Ramos (cell line): ENCODE measurements around the gene REPIN1.

ENCODE experiments used
- in situ Hi-C: fragments of 300-500 bp; cut with MboI; formaldehyde crosslinking; loops from one replicate; pipeline ENCODE4 v1.14.3; 2022; ENCODE audit warnings: low sequenced_read_pairs; ENCODE audit not compliant: unreplicated experiment

REPIN1 gene

DNA sequence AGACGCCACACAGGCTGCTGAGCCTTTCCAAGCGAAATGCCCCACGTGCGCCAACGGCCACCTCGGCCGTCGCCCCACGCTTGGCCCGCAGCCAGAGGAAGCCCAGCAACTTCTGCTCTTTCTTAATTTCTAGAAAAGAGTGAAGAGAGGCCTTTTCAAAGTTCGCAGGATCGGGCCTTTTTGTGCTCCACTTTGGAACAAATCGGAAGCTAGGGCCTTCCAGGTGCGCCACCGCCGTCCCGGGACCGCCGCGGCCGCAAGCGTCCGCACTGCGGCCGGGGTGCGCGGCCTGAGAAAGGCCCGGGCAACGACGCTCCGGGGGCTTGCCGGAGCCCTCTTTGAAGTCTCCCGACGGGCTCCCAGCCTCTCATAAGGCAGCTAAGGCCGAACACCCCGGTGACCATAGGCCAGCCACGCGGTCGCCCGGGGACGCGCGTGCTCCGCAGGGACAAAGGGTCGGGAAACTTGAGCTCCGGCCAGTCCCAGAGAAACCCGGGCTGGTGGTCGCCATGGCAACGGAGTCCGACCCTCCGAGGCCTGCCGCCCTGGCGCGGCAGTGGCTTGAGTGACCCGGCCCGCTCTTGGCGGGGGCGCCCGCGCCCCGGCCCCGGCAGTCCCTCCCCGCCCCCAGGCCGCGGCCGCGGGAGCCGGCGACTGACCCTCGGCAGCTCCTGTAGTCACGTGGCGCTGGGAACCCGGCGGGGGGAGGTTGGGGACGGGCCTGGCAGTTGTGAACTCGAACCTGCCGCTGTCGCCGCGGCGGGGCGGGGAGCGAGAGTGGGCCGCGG lies at the start of gene REPIN1:
REPIN1 (plus strand) TSS at position 727 of the 788 bp plus-strand sequence. CDS start 890 bp downstream, outside the sequence.
- in situ Hi-C loops: no loop called here

DNA sequence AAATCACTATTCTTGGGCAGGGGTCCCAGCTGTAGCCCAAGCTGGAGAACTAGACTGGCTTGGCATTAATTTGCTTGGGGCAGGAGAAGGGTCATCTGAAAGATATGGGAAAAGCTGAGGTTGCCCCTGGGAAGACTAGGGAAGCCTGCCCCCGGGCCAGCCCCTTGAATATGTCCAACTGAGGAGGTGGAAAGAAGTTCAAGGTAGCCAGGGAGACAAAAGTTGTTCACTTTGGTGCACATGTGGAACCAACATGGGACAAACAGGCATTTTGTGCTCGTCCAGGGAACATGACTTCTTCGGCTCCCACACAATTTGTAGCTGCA lies 46.9 kb upstream of the REPIN1 start:
- in situ Hi-C loops: no loop called here

DNA sequence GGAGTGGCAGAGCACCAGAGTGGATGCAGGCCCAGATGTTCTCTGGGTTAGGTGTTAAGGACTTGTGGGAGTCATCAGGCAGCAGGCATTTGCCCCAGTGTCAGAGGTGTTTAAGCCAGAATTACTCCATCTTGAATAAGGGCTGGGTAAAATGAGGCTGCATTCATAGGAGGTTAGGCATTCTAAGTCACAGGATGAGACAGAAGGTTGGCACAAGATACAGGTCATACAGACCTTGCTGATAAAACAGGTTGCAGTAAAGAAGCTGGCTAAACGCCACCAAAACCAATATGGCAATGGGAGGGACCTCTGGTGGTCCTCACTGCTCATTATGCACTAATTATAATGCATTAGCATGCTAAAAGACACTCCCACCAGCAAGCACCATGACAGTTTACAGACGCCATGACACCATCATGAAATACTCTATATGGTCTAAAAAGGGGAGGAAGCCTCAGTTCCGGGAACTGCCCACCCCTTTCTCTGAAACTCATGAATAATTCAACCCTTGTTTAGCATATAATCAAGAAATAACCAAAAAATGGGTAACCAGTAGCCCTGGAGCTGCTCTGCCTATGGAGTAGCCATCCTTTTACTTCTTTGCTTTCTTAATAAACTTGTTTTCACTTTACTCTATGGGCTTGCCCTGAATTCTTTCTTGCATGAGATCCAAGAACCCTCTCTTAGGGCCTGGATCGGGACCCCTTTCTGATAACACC lies 46.3 kb upstream of the REPIN1 start:
- in situ Hi-C loops: no loop called here

DNA sequence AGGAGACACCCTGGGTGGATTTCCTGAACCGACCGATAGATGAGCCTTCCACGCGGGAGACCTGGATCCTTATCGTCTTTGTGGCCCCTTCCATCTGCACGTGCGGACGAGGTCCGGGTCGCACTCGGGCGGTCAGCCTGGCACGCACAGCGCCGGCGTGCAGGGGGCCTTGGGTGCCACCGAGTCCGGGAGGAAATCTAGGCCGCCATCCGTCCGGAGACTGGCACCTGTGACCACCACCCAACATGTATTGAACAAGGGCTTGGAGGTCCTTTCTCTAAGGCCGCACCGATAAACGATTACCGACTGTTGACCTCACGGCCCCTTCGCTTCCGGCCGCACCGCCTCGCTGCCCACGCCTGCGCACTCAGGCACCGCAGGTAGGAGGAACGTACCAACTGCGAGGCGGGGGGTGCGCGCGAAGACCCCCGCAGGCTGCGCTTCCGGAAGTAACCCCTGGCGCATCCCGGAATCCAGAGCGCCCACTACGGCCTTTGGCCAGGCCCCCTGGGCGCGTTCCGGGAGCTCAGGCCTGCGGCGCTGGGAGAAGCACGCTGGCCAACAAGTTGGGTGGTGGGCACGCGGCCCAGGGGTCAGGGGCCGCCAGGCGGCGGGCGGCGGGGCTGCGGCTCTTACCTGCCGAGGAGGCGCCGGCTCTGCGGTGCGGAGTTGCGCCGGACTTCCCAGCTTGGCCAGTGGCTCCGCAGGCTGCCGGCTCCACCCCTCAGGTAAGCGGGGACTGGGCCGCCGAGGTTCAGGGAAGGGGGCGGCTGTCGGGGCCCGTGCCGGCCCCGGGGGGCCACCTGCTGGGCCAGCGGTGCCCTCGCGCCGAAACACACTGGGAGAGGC lies 45.6 kb upstream of the REPIN1 start, which contains the start of the genes ACTR3C and LRRC61:
ACTR3C (minus strand) TSS at position 713 of the 849 bp plus-strand sequence. CDS start 28,249 bp downstream, outside the sequence.
LRRC61 (plus strand) TSS at position 523 of the 849 bp plus-strand sequence. CDS start 13,507 bp downstream, outside the sequence.
- in situ Hi-C loops: no loop called here

DNA sequence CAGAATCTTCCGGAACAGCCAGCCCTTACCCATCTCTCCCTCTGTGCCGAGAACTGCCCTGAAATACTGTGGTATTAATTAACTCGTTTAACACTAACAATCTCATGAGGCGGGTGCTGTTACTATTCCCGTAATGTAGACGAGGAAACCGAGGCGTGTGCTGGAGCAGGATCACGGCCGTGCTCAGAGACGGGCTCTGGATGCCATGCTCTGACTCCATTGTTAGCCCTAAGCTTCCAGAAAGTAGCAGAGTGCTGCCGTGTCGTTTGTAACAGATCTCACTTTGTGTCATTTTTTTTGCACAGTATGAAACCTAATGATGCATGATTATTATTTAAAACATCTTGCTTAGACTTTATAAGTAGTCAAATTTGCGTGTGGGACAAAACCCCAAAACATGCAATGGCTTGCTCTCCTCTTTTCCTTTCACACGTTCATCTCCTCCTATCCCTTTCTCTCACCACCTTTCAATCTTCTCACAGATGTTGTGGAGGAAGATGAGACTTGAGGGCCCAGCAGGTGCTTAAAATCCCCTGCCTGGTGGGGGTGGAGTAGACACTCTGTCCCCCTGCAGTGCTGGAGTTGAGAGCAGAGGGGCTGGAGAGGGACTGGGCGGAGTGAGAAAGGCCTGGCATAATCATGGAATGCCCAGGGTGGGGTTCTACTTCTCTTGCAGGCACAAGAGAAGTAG lies 44.8 kb upstream of the REPIN1 start:
- in situ Hi-C loops: no loop called here

DNA sequence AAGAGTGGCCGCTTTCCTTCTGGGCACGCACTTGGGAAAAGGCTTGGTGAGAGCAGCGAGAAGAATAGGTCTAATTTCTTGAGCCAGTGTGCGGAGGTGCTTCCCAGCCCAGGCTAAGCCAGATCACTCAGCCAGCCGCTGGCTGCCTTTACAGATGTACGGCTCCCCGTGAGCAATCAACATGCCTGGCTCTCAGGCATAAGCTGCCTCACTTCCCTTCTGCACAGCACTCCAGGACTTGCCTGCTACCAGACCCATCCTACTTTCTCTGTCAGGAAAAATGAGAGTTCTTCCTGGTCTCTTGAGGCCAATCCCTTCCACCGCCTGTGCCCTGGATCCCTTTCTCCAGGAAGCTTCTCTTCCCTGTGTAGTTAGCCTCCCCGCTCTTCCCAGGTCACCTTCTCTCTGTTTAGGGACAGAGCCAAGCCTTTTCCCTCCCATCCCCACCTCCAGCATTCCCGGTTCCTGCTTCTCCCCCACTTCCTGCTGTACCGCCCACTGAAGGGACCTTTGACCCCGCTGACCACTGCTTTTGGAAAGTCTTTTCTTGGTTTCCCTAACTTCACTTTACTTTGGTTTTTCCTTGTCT lies 44.2 kb upstream of the REPIN1 start:
- in situ Hi-C loops: no loop called here

DNA sequence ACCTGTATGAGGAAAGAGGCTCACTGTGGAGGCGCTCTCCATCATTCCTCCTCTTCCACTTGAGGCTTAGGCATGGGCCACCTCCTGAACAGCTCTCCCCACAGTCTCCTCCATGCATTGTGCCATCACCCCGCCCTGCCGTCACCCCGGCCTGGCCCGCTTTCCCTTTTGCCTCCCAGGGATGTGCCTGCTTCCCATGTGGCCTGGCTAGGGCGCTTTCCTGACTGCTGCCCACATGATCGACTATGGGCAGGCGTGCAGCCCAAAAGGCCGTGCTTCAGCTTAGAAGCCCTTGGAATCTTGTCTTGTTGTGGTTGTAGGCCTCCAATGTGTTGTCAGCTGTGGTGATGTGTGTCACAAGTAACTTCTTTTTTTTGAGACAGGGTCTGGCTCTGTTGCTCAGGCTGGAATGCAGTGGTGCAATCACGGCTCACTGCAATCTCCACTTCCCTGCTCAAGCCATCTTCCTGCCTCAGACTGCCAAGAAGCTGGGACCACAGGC lies 43.5 kb upstream of the REPIN1 start:
- in situ Hi-C loops: no loop called here

DNA sequence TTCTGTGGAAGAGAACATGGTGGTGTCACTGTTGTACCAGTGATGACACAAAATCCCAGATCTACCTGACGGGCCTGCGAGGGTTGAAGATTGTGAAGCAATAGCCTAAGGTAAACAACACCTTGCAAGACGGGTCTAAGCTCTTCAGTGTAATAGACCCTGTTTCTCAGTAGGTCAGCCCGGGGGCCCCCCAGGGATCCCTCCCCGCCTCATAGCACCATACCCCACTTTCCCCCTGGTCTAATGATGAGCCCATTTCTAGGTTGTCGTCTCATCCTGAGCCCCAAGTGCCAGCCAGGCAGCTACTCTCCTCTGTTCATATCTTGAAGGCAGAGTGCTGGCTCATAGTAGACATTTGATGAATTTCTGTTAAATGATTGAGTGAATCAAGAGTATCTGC lies 42.7 kb upstream of the REPIN1 start:
- in situ Hi-C loops: no loop called here

DNA sequence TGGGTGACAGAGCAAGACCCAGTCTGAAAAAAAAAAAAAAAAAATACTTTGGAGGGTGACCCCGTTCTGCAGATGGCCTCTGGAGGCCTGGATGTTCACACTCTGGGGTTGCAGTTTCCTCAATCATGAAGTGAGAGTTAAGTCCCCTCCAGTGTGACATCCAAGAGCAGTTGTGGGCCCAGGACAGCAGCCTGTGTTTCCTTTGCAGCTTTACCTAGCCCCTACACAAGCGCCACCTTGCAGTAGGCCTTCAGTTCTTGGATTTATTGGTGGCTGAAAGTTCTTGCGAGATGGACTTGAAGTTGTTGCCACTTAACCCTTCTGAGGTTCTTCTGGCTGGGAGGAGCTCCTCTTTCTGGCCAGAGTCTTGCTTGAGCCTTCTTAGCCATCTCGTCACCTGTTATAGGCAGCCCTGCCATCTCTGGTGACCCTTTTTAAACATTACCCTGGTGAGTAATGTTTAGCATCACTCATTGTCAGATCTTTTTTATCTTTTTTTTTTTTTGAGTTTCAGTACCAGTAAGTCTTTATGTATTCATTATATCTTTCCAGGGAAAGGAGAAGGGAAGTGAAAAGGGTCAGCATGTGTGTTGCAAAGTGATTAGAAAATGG lies 41.9 kb upstream of the REPIN1 start:
- in situ Hi-C loops: no loop called here

DNA sequence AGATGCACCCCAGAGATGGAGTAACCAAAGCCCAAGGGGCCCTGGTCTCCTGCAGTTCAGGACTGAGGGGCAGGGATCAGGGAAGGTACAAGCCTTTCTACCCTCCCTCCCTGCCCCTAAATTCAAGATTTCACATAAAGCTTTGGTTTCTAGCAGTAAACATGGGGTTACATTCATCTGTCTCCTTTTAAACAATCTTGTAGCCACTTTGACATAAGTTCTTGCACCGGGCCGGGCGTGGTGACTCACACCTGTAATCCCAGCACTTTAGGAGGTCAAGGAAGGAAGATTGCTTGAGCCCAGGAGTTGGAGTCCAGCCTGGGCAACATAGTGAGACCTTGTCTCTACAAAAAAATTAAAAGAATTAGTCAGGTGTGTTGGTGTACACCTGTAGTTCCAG lies 41.3 kb upstream of the REPIN1 start:
- in situ Hi-C loops: no loop called here

DNA sequence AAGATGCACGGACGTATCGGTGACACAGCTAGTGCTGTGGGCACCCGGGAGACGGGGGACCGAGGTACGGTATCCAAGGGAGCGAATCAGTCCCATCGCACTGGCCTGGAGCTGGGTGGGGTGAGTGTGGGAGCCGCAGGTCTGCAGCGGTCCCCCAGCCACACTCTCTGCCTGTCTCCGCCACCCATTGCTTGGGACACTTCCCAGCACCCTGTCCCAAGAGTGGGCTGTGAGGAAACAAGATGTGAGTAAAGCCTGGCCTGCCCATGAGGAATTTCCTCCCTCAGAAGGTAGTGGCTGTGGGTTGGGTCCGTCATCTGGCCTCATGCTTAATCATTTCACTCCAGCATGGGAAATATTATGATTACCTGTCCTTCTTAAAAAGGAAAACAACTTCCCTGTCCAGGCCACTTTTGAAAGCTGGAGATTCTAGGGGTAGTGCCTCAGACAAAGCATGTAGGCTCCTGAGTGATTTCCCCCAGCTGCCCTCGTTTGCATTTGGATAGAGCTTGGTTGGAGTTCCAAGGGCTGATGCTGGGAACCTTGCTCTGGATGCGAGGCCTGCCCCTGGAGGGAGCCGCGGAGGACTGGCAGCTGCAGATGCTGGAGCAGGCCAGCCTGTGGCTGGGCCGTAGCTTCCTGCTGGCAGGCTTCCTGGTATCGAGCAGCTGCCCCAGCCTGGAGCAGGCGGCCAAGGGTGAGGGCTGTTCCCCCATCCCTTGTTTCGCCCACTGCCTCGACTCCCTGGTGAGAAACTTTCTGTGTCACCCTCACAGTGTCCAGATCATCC lies 39.1 kb upstream of the REPIN1 start:
- in situ Hi-C loops: no loop called here

DNA sequence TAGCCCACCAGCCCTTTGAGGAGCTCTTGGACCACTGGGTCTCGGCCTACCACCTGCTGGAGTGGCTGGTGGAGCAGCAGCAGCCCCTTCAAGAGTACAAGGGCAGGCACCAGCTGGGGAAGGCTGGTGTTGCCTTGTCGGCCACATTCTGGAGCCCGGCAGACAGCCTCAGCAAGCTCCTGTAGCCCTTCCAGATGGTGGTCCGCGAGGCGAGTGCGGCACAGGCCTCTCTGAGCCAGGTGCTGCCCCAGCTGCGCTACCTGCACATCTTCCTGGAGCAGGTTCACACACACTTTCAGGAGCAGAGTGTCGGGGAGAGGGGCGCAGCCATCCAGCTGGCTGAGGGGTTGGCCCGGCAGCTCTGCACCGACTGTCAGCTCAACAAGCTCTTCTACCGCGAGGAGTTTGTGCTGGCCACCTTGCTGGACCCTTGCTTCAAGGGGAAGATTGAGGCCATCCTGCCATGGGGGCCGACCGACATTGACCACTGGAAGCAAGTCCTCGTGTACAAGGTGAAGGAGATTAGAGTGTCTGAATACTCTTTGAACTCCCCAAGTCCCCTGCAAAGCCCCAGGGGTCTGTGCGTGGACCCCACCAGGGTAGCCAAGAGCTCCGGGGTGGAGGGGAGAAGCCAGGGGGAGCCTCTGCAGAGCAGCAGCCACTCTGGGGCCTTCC lies 38.3 kb upstream of the REPIN1 start:
- in situ Hi-C loops: no loop called here

DNA sequence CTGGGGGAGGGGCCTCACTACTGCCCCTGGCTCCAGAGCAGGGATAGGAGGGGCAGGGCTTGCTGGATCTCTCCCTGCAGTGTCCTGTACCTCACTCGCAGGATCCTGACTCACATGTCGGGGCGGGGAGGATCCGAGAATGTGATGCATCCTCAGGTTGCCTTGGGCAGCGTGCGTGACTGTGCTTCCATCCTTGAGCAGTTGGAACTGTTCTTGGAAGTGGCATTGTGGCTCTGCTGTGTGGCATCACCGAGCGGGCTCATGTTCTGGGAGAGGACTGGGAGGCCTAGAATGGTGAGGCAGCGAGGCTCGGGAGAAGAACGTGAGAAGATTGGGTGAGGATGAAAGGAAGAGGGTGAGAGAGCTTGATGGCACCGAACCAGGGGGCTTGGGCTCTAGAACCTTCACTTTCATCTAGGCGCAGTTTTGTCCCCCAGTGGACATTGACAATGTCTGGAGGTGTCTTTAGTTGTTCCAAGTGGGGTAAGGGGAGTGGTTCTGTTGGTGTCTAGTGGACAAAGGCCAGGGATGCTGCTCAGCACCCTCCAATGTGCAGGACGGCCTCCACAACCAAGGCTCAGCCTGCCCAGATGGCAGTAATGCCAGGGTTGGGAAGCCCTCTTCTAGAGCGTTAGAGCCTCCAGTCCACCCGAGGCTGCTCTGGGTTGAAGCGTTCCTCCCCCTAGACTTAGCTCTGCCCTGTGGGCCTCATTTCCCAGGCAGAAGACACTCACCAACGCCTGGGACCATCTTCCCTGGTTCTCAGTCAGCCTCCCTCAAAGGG lies 35.6 kb upstream of the REPIN1 start:
- in situ Hi-C loops: no loop called here

DNA sequence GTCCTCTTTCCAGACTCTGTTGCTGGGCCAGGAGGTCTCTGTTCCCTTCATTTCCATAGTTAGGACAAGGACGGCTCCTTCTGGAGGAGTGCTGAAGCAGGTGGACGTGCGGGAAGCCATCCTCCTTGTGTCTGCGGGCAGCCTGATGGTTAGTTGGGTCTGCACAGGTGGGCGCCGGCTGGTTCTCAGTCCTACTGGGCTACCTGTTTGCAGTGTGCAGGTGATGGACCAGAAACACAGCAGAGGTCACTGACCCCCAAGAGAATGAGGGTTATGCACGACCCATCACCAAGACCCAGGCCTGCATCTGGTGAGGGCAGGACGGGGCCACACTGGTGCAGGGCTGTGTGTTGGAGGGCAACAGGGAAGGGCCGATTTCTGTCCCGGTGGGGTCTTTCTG lies 35.0 kb upstream of the REPIN1 start:
- in situ Hi-C loops: no loop called here

DNA sequence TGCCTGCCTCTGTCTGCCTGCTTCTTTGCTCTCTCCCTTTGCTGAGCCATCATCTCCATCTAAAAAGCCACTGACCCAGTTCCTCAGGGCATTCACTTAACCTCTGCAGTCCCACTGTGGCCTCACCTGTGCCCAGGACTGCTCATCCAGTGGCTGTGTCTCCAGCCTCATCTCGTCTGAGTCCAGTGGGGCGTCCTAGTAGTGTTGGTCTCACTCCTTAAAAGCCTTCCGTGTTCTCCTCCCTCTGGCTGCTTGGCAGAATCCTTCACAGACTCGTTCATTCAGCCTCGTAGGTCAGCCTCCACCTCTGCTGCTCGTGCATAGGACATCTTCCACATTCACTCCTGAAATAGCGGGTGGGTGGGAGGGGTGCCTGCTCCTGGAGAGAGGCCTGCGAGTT lies 34.5 kb upstream of the REPIN1 start:
- in situ Hi-C loops: no loop called here

DNA sequence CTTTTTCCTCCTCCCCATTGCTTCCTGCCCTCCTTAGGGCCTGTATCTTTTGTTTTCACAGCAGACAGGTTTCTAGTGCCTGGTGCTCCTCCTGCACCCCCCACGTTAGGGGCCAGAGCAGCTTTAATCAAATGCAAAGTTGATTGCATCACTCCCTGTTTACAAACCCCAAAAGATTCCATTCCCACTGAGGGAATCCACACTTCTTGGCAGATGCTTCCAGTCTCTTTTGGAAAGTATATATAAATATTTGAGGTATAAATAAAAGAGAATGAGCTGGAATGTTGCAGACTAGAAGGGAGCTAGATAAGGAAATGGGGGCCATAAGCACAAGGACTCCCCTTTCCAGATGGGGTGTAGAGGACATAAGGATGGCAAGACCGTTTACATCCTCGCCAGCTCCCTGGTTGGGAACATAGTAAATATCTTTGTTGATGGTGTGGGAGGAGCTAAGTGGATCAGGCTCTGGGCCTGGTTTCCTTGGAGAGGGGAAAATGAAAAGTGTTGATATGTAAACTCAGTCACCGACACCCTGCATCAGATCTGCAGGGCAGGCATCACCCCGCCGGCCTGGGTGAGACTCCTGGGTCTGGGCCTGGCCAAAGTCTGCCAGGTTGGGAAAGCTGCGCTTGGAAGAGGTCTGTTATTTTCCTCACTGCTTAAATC lies 33.4 kb upstream of the REPIN1 start:
- in situ Hi-C loops: no loop called here

DNA sequence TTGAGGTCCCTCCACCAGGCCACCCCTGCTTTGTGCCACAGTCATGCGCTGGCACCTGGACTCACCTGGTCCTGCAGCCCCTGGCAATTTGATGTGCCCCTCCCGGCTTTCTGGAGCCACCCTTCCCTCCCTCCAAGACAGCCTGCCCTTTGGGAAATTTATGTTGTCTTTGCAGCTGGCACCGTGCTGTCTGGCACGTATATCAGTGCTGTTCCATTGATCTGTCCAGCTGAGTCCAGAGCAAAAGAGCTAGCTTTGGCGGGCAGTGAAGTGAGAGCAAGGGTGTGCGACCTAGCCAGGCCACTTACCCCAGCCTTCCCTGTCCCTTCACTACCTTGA lies 32.9 kb upstream of the REPIN1 start:
- in situ Hi-C loops: no loop called here
